Measurements from ENCODE around the gene LRRC17.

DNA sequence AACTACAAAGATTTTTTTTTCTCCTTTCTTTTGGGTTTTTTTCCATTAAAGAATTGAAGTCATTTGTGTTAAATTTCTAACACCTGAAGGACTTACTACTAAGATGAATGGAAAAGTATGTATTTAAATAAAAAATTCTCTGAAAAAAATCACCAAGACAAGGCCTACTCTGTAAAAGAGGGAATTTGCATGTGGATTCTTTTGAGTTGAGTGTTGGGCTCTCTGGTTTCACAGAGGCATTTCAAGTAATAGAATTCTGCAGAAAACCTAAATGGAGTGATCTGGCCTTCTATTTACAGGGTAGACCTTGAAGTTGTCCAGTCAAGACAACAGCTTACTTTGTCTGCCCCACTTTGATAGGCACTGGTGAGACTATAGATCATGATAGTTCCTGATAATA is 4.1 kb downstream of the LRRC17 start:
- TF ChIP-seq, protein P1, sequence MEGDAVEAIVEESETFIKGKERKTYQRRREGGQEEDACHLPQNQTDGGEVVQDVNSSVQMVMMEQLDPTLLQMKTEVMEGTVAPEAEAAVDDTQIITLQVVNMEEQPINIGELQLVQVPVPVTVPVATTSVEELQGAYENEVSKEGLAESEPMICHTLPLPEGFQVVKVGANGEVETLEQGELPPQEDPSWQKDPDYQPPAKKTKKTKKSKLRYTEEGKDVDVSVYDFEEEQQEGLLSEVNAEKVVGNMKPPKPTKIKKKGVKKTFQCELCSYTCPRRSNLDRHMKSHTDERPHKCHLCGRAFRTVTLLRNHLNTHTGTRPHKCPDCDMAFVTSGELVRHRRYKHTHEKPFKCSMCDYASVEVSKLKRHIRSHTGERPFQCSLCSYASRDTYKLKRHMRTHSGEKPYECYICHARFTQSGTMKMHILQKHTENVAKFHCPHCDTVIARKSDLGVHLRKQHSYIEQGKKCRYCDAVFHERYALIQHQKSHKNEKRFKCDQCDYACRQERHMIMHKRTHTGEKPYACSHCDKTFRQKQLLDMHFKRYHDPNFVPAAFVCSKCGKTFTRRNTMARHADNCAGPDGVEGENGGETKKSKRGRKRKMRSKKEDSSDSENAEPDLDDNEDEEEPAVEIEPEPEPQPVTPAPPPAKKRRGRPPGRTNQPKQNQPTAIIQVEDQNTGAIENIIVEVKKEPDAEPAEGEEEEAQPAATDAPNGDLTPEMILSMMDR (IDR thresholded peaks at IDR 0.05; ENCODE audit: borderline replicate concordance, extremely low read depth, low read length, poor library complexity, severe bottlenecking), result no peak
- TF ChIP-seq EZH2 (IDR thresholded peaks at IDR 0.05; ENCODE audit: borderline replicate concordance, low read depth, low read length, severe bottlenecking), result no peak
